NOMO-1 treated with DMSO at 0.1 percent for 48 hours (cell line): Measurements from ENCODE around the gene DAGLA.
A peak's percentile ranks its signal among the peaks of the same experiment; 100 is the strongest.

Experiments used
- DNase-seq: peaks from one replicate; lab custom pipeline; 2025; ENCODE audit not compliant: unreplicated experiment; lab: John Stamatoyannopoulos, UW

DAGLA gene

DNA sequence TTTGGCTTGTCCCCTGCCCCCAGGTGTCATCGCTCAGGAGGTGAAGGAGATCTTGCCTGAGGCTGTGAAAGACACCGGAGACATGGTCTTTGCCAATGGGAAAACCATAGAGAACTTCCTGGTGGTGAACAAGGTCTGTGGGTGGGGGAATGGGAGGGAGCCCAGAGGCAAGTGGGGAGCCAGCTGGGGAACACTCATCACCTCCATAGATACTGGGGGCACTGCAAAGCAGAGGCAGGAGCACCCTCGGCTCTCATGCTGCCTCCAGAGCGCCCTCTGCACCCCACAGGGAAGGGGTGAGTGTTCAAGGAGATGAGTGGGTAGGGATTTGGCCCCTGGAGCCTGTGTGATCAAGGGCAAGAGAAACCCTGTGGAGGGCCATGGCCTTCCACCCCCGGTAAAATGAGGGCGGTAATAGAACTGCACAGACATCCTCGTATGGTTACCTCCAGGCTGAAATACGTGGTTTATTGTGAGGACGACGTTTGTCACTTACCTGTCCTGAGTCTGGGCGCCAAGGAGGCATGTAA is 98.2 kb downstream of the DAGLA start:
- no peak for DNase-seq

GRCh38 chr11:61778920-61779650 is 98.9 kb downstream of the DAGLA start:
- DNase-seq: no peak

GRCh38 chr11:61779666-61780525 is 99.7 kb downstream of the DAGLA start:
- DNase-seq: no peak

- no peak for DNase-seq
Measured at GRCh38 chr11:61780581-61781162, 100.5 kb downstream of the DAGLA start.

DNA sequence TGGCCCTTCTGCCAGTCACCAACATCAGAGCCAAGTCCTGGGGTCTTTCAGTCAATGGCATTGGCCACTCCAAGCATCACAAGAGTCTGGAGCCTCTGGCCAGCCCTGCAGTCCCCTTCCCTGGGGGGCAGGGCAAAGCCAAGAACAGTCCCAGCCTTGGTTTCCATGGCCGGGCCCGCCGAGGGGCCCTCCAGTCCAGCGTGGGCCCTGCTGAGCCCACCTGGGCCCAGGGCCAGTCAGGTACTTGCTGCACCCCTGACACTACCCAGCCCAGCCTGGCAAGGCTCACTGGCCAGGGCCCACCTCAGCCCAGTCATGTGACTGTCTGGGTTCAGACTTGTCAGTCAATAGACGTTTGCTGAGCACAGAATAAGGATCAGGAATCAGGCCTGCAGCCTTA is 101.4 kb downstream of the DAGLA start:
- no peak for DNase-seq

GRCh38 chr11:61782299-61782698 is 102.1 kb downstream of the DAGLA start:
- DNase-seq: no peak

DNA sequence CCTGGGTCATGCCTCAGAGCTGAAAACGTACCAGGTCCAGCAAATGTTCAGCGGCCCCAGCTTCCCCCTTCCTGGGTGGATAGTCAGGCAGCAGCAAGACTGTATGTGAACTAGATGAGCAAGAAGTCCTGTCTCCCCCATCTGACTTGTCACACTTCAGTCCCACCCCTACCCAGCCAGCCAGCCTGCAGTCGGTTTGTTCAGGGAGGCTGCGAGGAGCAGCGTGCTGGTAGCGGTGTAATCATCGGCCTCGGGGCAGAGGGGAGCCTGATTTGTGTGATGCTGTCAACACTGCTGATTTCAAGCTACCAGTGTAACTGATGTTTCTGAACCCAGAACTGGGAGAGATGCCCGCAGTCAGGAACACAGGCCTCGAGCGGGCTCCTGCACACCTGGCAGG is 102.7 kb downstream of the DAGLA start:
- DNase-seq: no peak

GRCh38 chr11:61783717-61784505 is 103.7 kb downstream of the DAGLA start:
- no peak for DNase-seq

GRCh38 chr11:61784506-61784805 is 104.3 kb downstream of the DAGLA start:
- DNase-seq: no peak

GRCh38 chr11:61785837-61786402 is 105.7 kb downstream of the DAGLA start:
- no peak for DNase-seq

DNA sequence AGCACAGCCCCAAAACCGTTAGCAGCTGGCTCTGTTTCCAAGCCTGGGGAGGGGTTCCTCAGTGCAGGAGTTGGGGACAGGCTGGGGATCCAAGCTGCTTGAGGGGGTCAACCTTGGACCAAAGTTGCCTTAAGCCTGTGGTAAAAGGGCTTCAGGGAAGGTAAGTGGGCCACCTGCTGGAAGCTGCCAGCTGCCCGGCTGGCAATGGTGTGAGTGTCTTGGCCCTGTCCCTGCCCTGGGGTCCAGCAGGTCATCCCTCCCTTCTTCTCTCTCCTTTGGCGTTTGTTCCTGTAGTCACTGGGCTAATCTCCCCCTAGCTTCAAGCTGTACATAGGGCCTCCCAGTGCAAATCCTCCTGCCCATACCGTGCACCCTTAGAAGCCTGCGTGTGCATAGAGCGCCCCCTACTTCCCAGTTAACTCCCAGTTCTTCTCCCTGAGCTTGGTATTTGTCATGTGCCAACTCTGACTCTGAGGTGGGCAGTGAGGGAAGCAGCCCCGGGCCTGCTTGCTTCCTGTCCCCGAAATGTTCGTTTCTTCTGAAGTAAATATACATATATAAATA is 107.8 kb downstream of the DAGLA start:
- peak; percentile 30 for DNase-seq

DNA sequence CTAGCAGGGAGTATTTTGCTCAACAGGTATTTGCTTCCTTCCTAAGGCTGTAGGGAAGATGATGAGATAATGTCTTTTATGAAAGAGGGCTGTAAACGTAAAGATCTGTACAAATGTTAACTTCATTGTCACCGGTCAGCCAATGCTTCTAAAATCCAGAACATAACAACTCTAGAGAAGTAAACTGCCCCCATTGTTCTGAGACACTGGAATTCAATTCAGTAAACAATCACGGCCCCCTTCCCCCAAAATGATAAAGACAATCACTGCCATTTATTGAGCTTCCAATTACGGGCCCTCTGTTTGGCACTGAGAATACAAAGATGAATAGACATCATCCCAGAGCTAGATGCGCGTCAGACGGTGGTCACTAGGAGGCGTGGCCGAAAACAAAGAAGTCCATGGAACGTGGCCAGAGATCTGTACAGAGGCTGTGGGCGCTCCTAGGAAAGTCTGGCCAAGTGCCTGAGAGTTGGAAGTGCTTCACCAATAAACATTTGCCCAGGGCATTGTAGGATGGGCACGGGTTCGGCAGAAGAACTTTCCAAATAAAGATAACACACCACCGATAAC is 111.6 kb downstream of the DAGLA start:
- DNase-seq: peak; percentile 72

DNA sequence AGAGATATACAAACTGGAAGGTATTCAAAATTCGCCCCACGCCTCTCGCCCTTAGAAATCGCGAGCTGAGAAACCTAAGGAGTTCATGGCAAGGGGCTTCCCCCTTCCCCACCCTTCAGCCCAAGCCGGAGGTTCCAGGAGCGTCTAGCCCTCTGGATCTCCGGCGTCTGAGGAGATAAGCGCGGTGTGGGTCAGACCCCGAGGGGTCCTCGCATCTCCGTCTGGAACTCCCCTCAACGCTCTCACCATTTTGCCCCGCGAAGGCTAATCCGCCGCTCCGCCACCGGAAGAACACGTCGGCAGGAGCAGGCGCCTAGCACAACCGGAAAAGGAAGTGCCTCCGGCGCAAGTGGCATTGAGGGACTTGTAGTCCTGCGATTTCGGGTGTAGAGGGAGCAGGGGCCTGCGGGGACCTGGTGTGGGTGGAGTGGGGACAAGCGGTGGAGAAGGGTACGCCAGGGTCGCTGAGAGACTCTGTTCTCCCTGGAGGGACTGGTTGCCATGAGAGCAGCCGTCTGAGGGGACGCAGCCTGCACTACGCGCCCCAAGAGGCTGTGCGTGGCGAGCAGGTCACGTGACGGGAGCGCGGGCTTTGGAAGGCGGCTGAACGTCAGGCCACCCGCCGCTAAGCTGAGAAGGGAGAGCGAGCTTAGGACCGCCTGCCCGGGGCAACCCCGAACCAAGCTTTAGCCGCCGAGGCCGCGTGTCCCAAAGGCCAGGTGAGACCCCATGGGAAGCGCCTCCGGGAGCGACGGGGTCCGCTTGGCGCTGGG is 112.3 kb downstream of the DAGLA start, which contains the start of the genes FEN1 and TMEM258:
Gene FEN1 (plus strand): TSS at position 602 of the 773 bp plus-strand sequence. CDS start 2,451 bp downstream, outside the sequence.
Gene TMEM258 (minus strand): TSS at position 290 of the 773 bp plus-strand sequence. CDS start 41 bp downstream, at position 249.
- DNase-seq: peak; percentile 90

DNA sequence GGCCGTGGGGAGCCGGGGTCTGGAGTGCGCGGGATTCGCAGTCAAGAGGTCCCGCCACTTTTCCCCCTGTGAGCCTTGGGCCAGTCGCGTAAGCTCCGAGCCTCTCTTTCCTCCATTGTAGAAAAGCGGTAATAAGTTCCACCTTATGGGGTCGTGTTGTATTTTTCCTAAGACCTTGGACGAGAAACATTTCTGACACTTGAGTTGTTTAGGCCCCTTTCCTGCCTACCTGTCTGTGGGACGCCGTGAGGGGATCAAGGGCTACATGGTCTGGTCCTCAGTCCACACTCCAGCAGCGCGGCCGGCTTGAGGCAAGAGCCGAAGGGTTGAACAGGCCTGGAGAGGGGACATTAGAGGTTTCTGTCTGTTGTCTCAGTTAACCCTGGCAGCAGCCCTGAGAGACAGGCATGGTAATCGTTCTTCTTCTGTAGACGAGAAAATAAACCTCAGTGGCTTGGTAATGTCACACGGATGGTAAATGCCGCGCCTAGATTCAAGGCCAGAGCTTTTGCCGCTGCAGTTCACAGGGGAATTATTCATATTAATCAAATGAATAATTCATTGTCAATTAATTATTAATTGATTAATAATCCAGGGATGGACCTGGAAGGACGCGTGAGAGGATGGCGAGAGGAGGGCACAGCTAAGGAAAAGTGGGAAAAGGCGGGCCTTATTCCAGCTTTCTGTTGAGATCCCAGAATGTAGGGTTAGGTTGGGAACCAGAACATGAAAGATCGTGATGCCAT is 113.1 kb downstream of the DAGLA start:
- DNase-seq: no peak

GRCh38 chr11:61793829-61794204 is 113.6 kb downstream of the DAGLA start:
- no peak for DNase-seq

GRCh38 chr11:61794579-61794978 is 114.4 kb downstream of the DAGLA start:
- no peak for DNase-seq

DNA sequence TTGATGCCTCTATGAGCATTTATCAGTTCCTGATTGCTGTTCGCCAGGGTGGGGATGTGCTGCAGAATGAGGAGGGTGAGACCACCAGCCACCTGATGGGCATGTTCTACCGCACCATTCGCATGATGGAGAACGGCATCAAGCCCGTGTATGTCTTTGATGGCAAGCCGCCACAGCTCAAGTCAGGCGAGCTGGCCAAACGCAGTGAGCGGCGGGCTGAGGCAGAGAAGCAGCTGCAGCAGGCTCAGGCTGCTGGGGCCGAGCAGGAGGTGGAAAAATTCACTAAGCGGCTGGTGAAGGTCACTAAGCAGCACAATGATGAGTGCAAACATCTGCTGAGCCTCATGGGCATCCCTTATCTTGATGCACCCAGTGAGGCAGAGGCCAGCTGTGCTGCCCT is 115.3 kb downstream of the DAGLA start:
- no peak for DNase-seq

GRCh38 chr11:61795876-61796526 is 115.8 kb downstream of the DAGLA start:
- no peak for DNase-seq
